Activated CD4-positive, alpha-beta T cell treated with anti-CD3 and anti-CD28 coated beads, Interleukin-2, amount 50 U/mL, for 48 hours (primary cell): ENCODE results near the gene KBTBD12.
"Not testable (repeated sequence)": the region's sequence is repeated elsewhere in the genome, so short reads cannot be mapped to it uniquely, and the experiment has no call there.

Experiments used
- DNase-seq, 2 experiments: peaks; one replicate each; pipeline ENCODE4 v3.0.0-alpha.2; 2020

Gene KBTBD12

DNA sequence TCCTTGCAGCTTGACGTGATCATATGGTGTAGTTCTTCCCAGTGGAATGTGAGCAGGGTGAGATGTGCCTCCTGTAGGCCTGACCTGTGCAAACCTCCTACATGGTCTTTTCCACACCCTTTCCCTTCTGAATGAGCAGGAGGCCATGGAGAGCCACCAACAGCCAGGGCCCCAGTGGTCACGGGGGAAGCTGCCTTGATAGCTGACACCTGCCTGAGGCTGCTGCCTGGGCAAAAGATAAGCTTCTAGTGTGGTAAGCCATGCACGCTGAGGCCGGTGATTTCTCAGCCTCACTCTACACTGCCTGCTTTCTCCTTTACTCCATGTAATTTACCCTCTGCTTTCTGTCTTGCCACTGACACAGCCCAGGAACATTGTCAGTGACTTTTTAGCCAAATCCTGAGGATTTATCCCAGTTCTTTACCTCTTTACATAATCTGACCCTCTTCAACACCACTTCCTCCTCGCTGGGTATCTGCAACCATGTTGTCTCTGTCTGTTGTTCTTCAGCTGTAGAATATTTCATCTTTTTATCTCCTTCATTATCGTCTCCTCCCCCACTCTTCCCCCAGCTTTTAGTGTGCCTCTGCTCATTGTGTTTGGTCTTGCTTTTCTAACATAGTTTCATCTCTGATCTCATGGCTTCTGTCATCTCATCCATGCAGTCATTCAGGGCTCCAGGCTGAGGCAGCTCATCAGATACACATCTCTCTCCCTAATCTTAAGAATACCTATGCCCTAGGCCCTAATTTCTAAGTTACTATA, 11.2 kb upstream of the KBTBD12 start:
- DNase-seq, result no peak

DNA sequence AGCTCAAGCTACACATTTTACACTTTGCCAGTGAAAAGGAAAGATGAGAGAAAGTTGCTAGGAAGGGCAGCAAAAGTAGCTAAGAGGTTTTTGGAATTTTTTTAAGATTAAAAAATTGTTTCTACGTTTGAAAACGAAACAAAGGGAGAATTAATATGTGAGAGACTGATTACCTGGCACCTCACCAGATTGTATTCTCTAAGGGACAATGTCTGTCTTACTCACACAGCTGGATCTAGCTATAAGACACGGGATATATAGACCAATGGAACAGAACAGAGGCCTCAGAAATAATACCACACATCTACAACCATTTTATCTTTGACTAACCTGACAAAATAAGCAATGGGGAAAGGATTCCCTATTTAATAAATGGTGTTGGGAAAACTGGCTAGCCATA, 9.5 kb upstream of the KBTBD12 start:
- DNase-seq, result no peak

DNA sequence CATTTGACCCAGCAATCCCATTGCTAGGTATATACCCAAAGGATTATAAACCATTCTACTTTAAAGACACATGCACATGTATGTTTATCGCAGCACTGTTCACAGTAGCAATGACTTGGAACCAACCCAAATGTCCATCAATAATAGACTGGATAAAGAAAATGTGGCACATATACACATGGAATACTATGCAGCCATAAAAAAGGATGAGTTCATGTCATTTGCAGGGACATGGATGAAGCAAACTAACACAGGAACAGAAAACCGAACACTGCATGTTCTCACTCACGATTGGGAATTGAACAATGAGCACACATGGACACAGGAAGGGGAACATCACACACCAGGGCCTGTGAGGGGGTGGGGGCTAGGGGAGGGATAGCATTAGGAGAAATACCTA, 8.4 kb upstream of the KBTBD12 start:
- not testable (repeated sequence) for DNase-seq

DNA sequence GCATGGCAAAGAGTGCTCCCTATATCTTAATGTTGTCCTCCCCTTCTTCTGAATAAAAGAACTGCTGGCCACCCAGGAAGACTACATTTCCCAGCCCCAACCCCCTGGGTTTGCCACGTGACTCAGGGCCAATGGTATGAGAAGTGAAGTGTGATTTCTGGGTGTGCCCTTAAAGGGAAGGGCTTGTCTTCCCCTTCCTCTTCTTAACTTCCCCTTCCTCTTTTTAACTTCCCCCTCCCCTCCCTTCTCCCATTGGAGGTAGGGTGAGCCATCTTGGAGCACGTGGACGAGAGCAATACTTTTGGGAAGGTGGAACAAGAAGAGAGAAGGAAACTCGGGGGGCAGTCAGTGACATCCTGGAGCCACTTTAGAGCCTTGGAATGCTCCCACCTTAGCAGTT, 6.8 kb upstream of the KBTBD12 start:
- DNase-seq, result no peak

DNA sequence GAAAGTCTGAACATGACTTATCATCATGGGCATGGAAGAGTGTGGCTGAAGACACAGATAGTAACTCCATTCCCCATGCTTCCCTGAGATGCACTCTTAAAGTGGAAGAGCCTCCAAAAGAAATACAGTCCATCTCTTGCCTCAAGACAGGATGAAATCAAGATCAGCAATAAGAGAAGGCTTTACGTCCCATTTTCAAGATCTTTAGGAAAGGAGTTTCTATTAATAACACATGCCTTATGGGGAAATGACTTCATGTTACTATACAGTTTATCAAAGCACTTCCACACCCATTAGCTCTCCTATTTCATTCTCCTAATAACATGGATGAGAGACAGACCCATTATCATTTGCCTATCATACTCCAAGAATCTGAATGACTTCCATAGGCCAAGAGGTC, 6.1 kb upstream of the KBTBD12 start:
- no peak for DNase-seq

DNA sequence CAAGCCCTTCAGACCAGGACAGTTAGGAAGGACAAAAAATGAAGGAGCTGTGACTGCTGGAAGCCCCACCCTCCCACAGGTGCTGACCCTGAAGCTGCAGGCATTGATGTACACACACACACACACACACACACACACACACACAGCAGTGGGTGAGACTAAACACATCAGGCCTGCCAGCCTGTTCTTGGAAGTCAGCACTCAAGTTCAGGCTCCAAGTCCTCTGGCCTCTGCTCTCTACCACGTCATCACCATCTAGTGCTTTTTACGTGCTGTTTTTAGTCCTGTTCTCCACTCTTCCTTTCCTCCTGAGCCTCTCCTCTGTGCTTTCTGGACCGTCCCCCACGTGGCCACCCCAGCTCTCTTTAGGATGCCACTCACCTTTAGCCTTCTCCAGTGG, 5.4 kb upstream of the KBTBD12 start:
- no peak for DNase-seq

DNA sequence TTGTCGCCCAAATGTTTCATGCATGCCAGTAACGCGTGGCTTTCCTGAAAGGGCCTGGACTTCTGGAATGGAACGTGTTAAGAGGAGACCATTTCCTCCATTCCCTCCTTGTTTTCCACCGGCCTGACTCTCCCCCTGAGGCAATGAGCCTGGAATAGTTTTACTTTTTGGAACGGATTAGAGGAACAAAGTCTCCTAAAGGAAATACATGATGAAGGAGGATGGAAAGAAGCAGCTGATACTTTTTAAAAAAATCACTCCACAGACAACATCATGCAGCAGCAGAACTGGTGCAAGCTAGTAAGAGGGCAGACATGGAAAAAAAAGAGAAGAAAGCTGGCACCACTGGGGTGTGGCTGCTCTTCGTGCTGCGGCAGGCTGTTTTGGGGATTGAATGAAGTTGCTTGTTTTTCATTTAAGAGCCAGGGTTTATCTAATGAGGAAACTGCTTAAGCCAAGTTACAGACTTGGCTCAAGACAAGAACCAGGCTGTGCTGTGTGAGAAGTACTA, 3.6 kb upstream of the KBTBD12 start:
- no peak for DNase-seq

DNA sequence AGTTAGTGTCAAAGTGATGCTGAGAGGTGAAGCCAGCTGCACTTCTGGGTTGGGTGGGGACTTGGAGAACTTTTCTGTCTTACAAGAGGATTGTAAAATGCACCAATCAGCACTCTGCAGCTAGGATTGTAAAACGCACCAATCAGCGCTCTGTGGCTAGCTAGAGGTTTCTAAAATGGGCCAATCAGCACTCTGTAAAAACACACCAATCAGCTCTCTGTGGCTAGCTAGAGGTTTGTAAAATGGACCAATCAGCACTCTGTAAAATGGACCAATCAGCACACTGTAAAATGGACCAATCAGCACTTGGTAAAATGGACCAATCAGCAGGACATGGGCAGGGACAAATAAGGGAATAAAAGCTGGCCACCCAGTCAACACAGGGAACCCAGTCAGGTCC, 1.2 kb upstream of the KBTBD12 start:
- not testable (repeated sequence) for DNase-seq

DNA sequence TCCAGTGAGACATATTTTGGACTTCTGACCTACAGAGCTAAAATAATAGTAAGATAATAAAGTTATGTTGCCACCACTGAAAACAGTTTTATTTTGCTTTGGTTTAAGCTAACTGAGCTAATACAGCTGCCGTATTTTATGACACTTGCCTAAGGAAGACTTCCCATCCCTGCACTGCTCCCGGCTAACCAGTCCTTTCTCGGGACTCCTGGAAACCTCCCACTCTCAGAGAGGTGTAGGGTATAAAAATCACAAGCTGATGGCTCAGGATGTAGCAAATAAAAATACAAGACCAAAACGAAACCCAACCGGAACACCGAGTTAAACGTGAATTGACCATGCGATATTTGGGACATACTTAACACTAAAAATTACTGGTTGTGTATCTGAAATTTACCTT, 448 bp upstream of the KBTBD12 start:
- no peak for DNase-seq

DNA sequence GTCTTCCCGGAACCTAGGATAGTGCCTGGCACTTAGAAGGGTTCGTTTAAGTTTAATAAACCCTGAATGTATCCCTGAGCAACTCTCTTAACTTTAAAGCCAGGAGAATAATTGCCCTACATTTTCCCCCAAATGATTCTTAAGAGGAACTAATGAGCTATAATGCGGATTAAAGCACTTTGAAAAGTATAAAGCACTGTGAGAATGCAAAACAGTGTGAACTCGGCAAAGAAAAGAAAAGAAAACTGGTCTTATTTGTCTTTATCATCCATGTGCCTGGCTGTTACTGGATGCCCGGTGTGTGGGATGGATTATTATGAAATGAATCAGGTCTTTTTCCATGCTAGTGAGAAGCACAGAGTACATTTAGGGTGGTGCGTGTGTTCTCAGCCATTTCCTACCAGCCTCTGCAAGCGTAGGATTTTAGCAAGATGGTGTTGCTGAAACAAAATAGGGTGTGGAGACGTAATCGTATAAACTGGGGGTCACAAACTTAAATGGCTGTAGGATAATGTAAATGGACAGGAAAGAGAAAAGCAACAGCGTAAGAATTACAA, 983 bp downstream of the KBTBD12 start:
- no peak for DNase-seq

DNA sequence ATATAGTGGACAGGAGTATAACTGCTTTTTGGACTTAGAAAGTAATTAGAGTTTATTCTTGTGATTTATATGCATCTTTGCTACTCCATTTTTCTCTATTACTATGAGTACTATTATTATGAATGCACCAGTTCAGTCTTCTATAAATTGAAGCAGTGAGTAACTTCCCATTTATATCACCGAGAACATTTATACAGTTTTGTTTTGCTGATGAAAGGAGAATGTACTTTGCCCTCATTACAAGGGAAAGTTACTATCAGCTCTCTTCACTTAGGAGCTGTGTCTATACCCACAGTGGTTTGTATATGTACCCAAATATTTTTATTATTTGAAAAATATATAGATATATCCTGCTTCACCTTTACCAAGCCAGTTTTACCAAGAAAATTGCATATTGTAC, 5.7 kb downstream of the KBTBD12 start:
- DNase-seq, result no peak

DNA sequence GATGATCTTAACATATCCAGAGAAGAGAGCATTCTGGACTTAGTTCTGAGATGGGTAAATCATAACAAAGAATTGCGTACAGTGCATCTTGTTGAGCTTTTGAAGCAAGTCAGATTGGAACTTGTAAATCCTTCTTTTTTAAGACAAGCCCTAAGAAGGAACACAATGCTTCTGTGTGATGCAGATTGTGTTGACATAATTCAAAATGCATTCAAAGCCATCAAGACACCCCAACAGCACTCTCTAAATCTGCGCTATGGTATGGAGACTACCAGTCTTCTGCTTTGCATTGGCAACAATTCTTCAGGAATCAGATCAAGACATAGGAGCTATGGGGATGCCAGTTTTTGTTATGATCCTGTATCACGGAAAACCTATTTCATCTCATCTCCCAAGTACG, 8.6 kb downstream of the KBTBD12 start:
- DNase-seq, result no peak

DNA sequence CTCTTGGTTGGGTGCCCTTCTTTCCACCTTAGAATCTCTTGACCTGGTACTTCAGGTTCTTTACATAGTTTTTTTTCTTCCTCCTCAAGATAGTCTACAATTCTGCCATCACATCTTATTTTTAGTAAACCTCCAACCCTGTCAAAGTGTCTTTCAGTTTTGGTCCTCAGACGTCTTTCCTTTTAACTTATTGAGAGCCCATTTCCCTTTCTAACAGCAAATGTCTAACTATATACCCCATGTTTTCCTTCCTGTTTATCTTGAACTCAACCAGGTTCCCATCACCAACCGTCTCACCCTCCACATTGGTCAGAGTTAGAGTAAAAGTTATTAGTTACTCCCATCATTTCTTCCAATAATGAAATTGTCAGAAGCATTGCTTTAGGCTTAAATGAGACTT, 10.4 kb downstream of the KBTBD12 start:
- no peak for DNase-seq

DNA sequence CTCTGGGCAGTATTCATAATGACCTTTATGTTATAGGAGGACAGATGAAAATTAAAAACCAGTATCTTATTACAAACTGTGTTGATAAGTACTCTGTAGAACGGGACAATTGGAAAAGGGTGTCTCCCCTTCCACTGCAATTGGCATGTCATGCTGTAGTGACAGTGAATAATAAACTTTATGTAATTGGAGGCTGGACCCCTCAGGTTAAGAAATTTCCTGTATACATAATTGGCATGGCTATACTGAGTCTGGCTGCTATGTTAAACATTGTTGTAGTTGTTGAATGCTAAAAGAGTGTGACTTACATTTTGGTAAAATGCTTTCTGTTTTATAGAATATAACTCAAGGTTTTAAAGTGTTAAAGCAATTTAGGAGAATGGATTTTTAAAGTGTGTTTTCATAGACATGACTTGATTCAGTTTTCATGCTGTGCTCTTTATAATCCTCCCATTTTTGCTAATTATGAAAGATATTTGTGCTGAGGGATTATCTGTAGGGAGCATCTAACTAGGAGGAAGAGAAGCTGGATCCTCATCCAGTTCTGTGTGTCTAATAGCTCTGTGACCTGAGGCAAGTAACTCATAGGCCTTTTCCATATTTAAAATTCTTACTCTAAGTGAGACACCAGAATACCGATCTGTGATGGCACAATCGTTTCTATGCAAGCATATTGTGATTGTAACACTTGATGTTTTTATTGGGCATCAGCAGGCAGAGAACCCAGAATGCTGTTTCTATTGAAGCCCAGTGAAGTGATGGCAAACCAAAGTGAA, 13.0 kb downstream of the KBTBD12 start:
- no peak for DNase-seq

DNA sequence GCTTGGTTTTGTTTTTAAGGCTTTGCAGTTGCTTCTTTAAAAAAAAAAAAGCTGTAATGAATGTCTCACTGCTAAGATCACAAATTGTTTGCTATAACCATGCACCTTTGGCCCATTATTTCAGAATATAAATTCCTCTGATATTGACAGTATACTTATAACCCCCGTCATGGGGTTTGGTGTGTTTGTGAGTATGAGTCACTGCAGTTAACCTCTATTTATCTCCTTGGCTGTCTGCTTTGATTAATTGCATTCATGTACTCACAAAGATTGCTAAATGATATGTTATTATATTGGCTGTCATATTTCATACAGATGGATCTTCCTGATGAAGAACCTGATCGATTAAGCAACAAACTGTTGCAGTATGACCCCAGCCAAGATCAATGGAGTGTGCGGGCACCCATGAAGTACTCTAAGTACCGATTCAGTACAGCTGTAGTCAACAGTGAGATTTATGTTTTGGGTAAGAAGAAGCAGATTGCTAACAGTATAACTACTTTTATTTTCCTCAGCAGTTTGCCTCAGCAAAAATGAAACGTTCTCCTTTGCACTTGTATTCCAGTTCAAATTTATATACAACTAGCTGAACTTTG, 14.9 kb downstream of the KBTBD12 start:
- DNase-seq, result no peak

DNA sequence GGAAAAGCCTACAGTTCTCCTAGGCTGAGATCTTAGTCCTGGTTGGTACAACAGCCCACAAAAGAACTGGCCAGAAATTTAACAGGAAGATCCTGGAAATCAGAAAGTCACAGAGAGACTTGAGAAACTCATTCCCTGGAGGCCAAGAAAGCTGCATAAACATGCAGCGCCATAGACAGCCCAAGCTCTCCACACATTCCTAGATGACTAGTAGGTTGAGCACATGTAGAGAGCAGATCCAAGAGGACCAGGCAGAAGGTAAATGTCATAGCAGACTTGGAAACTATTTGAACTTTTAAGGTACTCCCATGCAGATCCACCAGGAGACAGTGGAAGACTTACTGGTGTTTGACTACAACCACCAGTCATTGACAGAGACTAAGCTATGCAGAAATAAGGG, 18.4 kb downstream of the KBTBD12 start:
- no peak for DNase-seq

DNA sequence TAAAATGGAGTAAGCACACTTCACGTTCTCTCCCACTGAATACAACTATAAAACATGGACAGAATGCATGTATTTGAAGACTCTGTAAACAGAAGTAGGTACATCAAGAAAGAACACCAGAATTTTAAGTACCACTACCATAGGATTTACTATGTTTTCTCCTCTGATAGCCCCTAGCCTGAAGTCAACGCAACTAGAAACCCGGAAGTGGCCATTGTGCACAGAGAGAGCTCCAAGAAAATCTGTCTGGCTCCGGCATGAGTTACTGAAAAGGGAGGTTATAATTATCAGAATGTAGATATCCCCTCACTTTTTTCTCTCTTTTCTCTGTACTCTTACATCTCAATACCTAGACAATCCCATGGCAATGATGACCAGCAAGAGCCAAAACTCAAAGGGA, 23.8 kb downstream of the KBTBD12 start:
- DNase-seq, result no peak

DNA sequence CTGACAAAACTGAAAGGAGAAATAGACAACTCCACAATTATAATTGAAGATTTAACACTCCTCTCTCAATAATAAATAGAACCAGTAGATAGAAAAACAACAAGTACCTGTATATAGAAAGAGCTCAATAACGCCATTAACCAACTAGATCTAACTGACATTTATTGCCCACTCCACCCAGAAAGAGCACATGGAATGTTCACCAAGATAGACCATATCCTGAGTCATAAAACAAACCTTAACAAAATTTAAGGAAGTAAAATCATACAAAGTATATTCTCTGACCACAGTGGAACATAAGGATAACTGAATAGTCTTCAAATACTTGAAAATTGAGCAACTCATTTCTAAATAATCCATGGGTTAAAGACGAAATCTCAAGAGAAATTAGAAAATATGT, 25.1 kb downstream of the KBTBD12 start:
- no peak for DNase-seq

DNA sequence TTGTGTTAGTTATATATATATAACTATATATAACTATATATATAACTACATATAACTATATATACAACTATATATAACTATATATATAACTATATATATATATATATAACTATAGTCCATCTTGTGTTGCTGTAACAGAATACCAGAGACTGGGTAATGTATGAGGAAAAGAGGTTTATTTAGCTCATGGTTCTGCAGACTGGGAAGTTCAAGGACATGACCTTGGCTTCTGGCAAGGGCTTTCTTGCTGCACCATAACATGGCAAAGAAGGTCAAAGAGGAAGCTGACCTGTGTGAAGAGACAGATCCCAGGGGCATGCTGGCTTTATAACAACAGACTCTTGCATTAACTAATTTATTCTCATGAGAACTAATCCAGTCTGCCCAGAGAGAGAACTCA, 27.6 kb downstream of the KBTBD12 start:
- no peak for DNase-seq

DNA sequence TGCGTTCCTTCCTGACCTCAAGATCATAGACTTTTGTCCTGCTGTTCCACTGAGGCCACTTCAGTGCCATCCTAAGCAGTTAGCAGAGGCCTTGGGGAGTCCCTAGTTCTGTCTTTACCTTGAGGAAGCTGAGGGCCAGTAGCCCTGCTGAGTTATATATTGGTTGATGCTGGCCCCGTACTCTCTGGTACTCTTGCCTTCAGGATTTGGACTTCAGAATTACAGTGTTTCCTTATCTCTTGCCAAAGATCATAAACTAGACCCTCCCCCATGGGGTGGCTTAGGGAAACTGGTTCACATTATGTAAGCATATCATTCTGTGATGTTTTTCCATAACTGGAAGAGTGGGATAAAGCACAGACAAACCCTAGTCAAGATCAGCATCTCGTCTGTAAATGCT, 33.2 kb downstream of the KBTBD12 start:
- DNase-seq, result no peak

DNA sequence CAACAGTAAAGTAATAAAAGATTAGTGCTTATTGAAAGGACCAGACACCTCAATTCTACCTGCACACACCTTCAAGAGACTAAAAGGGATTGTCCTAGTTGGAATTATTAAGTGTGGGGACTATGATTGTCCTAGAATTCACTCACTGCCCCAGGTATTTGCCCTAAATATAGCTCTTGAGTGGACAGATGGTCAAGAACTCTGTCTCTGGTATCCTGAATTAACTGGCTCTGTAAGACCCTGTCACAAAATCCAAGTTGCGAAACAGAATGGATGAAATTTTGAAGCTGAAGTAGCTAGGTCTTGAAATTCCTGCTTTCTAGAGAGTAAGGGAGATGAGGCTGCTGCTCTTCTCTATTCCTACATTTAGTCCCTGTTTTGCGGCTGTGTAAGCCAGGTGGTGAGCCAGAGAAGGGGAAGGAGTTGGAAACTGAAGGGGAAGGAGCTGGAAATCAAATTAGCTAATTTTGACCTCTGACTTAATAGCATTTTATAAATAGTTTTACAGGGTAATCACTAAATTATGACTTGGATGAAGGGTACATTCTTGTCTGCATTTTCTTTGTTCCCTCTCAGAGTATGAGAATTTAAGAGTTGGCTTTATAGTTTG, 34.5 kb downstream of the KBTBD12 start:
- DNase-seq, result no peak

DNA sequence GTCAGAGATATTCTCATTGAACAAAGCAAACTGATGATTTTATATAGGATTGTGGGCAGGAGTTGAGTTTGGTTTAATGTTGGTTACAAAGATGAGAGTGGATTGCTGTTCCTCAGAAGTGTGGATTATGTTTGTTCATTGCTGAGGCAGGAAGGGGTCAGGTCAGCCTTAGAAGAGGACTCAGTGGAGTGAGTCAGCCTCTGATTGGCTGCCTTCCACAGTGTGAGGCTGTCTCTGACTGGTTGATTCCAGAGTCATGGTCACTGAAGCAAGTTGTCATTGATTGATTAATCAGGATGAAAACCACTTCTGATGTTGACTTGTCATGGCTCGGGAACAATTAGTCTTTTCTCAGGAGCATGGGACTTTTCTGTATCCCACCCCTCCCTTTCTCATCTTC, 36.2 kb downstream of the KBTBD12 start:
- no peak for DNase-seq
